Mammary epithelial cell (primary cell): ENCODE measurements around the gene CORIN.

Experiments
- CTCF ChIP-seq, 2 donors: IDR thresholded peaks in 1 of 2; conservative IDR thresholded peaks in 1 of 2; 2 replicates each; pipeline ENCODE4 v1.5.1; 2011 to 2012; ENCODE audit warnings: inconsistent platforms in 2 of 2, low read length in 2 of 2, mild to moderate bottlenecking in 2 of 2, control low read depth in 1 of 2, low read depth in 1 of 2; ENCODE audit not compliant: insufficient read depth in 1 of 2; ENCODE audit errors: extremely low read depth in 1 of 2
- EZH2 ChIP-seq: IDR thresholded peaks from 2 replicates; pipeline ENCODE4 v1.6.1; 2012; ENCODE audit warnings: low read length, inconsistent platforms, borderline replicate concordance

- TF ChIP-seq CTCF (conservative IDR thresholded peaks at IDR 0.05 in 1 of 2, IDR thresholded peaks at IDR 0.05 in 1 of 2; ENCODE audit: extremely low read depth in 1 of 2, insufficient read depth in 1 of 2, low read depth in 1 of 2, low read length in 2 of 2), result no peak
- TF ChIP-seq EZH2, result no peak
Measured at GRCh38 chr4:47598320-47598719, 239.5 kb downstream of the CORIN start.
